Activated effector memory CD4-positive, alpha-beta T cell treated with anti-CD3 and anti-CD28 coated beads, Interleukin-2, amount 50 U/mL, for 16 hours (primary cell): ENCODE results near the gene CYP2S1.
A peak's percentile ranks its signal among the peaks of the same experiment; 100 is the strongest.
"Not testable (repeated sequence)": the region's sequence is repeated elsewhere in the genome, so short reads cannot be mapped to it uniquely, and the experiment has no call there.

Experiments used
- DNase-seq: peaks from one replicate; pipeline ENCODE4 v3.0.0-alpha.2; 2020

Gene CYP2S1, protein sequence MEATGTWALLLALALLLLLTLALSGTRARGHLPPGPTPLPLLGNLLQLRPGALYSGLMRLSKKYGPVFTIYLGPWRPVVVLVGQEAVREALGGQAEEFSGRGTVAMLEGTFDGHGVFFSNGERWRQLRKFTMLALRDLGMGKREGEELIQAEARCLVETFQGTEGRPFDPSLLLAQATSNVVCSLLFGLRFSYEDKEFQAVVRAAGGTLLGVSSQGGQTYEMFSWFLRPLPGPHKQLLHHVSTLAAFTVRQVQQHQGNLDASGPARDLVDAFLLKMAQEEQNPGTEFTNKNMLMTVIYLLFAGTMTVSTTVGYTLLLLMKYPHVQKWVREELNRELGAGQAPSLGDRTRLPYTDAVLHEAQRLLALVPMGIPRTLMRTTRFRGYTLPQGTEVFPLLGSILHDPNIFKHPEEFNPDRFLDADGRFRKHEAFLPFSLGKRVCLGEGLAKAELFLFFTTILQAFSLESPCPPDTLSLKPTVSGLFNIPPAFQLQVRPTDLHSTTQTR

DNA sequence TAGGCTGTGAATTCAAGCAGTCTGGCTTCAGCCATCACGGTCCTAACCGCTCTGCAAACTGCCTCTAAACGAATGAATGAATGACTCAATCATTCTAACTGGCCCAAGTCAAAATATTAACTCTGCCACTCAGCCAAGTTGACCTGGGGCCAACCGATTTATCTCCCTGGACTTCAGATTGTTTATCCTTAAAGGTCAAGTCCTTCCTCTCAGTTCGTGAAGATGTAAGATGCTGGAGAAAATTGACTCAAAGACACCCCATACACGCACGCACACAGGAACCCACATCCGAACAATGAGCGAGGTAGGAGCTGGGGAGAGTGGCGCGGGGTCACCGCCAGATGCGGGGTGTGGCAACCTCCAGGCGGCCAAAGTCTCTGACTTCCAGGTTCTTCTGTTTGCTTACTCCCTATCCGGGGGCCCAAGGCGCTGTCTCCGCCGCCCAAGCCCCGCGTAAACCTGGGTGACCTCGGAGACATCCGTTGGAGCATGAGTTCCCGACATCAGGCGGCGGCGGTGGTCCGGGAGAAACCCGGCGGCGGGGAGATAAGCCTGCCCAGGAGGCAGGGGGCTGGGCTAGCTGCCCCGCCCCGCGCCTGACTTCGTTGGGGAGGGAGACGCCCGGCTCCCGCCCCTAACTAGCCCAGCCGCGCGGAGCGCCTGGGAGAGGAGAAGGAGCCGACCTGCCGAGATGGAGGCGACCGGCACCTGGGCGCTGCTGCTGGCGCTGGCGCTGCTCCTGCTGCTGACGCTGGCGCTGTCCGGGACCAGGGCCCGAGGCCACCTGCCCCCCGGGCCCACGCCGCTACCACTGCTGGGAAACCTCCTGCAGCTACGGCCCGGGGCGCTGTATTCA, at the start of gene CYP2S1:
CYP2S1 (plus strand) TSS at position 646 of the 856 bp plus-strand sequence; CDS start at position 692, 46 bp downstream.
- no peak for DNase-seq

DNA sequence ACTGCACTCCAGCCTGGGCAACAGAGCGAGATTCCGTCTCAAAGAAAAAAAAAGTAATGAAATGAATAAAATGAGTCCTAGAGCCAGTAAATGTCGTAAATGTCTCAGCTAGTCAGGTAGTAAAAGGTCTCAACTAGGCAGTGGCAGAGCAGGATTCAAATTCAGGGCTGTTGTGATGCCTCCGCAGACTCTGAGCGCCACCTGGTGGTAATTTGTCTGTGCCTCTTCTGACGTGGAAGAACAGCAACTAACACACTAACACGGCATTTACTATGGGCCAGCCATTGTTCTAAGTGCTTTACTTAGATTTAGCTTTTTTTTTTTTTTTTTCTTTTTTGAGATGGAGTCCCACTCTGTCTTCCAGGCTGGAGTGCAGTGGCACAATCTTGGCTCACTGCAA, 48.6 kb upstream of the CYP2S1 start:
- DNase-seq = peak; percentile 94

DNA sequence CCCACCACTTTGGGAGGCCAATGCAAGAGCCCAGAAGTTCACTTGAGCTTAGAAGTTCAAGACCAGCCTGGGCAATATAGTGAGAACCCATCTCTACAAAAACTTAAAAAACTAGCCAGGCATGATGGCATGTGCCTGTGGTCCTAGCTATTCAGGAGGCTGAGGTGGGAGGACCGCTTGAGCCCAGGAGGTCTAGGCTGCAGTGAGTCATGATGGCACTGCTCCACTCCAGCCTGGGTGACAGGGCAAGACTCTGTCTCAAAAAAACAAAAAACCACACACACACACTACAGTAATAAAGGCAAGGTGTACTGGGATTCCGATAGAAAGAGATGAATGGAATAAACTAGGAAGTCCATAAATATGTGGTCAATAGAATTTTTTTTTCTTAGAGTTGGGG, 43.2 kb upstream of the CYP2S1 start:
- DNase-seq = no peak

DNA sequence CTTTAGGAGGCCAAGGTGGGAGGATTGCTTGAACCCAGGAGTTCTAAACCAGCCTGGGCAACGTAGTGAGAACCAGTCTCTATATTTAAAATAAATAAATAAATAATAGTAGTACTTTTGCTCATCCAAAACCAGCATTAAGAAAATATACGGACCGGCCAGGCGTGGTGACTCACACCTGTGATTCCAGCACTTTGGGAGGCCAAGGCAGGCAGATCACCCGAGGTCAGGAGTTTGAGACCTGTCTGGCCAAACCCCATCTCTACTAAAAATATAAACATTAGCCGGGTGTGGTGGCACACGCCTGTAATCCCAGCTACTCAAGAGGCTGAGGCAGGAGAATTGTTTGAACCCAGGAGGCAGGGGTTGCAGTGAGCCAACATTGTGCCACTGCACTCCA, 42.0 kb upstream of the CYP2S1 start:
- DNase-seq = not testable (repeated sequence)

DNA sequence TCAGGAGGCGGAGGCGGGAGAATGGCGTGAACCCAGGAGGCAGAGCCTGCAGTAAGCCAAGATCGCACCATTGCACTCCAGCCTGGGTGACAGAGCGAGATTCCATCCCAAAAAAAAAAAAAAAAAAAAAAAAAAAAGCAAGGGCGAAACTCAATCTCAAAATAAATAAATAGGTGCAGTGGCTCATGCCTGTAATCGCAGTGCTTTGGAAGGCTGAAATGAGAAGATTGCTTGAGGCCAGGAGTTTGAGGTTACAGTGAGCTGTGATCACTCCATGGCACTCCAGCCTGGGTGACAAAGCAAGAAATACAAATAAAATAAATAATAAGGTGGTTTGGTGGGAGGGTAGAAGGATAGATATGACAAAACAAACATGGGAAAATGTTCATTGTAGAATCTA, 39.0 kb upstream of the CYP2S1 start:
- no peak for DNase-seq

DNA sequence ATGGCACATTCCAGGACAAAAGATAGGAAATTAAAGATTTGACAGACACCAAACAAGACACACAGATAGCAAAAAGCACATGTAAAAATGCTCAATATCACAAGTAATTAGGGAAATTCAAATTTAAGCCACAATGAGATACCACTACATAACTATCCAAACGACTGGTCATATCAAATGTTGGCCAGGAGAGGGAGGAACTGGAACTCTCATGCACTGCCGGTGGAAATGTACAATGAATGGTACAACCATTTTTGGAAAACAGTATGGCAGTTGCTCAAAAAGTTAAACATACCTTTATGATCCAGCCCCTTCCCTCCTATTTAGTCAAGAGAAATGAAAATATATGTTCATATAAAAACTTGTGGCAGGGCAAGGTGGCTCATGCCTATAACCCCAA, 36.8 kb upstream of the CYP2S1 start:
- no peak for DNase-seq

DNA sequence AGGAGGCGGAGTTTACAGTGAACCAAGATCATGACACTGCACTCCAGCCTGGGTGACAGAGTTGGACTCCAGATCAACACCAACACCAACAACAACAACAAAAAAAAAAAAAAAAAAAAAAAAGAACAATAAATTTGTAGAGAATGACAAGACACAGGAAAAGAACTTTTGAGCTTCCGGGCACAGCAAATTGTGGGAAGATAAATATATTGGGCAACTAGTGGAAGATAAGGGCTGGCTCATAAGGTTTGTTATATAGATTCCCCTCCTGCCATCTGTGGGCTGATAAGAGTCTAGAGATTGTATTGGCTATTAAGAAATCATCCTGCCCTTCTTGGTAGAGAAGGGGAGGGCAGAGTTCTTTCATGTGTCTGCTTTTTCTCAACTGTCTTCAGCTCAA, 33.1 kb upstream of the CYP2S1 start:
- DNase-seq = no peak

DNA sequence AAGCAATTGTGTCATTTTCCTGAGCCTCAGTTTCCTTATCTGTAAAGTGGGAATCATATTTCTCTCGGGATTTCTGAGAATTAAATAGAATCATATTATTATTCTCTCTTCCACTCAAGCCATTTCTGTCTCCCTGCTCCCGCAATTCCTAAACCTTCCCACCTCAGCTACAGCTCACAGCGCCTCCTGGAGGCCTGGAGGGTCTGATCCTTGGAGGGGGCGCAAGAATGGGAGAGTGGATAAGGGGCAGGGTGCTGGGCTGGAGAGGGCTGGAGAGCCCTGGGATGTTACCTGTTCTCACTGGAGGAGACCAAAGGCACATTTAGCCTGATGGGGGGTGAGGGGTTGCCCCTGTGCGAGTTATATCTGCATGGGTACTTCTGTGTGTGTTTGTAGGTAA, 31.1 kb upstream of the CYP2S1 start:
- no peak for DNase-seq

DNA sequence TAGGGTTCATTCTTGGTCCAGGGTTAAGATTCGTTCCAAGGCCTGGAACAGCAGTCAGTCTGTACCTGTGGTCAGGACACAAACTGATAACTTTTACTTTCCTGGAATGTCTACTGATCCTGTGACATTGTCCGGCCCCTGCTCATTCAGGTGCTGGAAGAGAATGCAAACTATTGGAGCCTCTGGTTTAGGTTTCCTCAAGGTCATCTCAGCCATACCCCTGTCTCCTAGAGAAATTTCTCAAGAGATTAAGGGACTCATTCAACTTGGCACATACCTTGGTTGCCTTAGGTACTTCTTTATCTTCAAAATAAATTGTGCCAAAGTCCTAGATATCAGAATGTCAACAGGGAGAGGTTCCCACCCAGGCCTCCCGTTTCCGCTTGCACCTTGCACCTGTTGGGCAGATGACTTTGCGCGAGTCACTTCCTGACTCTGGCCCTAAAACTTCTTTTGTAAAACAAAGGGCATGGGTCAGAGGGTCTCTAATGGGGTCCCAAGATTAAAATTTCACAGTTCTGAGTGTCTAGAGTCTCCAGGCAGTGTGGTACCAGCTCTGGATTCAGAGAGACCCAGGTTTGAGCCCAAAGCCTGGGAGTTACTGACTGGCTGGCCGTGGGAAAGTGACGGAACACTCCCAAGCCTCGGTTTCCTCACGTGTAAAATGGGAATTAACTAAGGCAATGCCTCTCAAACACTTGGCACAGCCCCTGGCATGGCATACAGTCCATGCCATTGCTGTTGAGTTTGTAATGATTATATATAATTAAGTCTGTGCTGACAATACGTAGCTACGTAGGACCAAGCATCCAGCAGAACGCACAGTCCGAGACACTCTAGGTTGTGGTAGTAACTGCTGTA, 25.8 kb upstream of the CYP2S1 start:
- no peak for DNase-seq

DNA sequence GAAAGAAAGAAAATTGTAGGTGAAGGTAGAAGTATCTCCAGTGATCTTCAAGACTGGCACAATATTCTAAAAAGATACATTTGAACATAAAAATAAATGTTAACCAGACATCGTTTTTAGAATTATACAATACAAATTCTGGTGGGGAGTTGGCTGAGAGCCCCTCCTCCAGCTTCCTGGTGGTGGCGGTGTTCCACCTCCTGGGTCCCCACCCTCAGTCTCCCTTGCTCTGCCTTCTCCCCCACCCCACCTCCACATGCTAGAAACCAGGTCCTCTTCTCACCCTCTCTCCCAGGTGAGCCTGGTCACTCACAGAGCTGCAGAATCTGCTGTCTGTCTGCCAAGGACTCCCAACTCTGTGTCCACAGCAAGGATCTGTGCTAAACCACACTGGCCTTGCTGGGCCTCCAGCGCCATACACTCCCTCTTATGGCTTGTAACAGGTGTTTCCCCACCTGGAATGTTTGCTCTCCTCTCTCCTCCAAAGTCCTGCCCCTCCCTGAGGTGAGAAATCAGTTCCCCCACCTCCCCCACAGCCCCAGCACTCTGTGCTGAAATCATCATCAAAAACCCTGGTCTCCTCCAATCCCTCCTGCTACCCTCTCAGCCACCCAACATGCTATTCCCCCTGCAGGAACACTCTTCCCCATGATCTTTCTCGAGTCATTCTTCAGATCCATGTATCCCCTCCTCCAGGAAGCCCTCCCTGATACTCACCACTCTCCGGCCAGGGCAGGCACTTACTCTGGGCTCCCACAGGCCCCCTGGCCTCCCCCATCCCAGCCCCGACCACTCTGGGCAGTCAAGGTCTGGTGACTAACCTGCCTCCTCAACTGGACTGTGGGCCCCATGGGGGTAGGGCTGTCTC, 20.5 kb upstream of the CYP2S1 start:
- DNase-seq = no peak

DNA sequence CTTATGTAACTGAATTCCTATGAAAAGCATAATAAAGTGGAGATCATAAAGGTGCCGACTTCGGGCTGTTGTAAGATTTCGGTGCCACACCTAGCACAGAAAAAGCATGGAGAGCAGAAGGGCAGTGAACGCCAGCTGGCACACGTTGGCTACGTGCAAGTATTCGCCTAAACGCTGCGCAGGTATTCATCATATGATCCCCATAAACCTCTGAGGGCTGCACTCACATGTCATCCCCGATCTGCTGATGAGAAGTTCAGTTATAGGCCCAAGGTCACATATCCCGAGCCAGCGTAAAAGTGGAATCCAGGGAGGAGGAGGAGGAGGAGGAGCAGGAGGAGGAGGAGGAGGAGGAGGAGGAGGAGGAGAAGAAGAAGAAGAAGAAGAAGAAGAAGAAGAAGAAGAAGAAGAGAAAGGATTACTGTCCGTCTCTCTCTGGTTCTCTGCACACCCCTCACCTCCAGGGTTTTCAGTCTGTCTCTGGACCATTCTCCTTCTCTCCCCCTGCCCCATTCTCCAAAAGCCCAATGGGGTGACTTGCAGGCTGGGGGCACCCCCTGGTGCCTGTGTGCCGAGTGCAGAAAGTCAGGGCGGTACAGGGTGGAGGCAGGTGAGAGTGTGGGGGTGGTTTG, 18.6 kb upstream of the CYP2S1 start:
- no peak for DNase-seq

DNA sequence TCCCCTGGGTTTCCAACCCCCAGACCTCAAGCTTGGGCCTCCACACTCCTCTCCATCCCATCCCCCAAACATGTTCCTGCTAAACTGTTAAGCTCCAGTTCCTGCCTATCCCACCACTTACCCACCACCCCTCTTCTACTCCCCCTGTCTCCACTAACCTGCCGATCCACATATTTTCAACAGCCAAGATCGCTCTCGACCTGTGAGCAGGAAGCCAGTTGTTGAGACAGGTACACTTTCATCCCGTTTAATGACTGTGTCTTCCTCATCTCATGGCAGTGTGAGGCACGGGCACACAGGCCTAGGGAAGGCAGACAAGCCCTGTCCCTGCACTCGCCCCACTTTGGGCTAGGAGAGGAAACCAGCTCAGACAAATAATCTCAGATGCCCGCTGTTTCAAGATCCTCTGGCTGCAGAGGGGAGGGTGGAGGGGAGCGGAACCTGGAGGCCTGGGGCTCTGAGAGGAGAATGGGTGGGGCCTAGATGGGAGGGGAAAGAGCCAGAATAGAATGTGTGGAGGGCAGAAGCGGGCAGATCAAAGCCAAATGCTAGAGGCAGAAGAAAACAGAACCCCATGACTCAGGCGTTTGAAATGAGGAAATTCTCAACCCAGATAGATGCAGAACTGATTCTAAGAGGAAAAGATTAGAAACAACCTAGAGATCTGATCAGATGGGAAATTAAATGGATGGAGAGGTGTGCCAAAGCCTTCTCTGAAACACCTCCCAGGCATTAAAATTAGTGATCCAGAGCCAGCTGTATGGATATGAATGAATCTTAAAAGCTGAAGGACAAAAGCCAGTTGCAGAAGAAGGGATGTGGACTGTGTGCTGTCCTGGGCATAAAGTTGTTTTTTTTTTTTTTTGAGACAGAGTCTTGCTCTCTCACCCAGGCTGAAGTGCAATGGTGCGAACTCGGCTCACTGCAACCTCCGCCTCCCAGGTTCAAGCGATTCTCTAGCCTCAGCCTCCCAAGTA, 16.9 kb upstream of the CYP2S1 start:
- peak; percentile 66 for DNase-seq

DNA sequence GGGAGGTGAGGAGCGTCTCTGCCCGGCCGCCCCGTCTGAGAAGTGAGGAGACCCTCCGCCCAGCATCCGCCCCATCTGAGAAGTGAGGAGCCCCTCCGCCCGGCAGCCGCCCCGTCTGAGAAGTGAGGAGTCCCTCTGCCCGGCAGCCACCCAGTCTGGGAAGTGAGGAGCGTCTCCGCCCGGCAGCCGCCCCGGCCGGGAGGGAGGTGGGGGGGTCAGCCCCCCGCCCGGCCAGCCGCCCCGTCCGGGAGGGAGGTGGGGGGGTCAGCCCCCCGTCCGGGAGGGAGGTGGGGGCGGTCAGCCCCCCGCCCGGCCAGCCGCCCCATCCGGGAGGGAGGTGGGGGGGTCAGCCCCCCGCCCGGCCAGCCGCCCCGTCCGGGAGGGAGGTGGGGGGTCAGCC, 12.8 kb upstream of the CYP2S1 start:
- DNase-seq = not testable (repeated sequence)

DNA sequence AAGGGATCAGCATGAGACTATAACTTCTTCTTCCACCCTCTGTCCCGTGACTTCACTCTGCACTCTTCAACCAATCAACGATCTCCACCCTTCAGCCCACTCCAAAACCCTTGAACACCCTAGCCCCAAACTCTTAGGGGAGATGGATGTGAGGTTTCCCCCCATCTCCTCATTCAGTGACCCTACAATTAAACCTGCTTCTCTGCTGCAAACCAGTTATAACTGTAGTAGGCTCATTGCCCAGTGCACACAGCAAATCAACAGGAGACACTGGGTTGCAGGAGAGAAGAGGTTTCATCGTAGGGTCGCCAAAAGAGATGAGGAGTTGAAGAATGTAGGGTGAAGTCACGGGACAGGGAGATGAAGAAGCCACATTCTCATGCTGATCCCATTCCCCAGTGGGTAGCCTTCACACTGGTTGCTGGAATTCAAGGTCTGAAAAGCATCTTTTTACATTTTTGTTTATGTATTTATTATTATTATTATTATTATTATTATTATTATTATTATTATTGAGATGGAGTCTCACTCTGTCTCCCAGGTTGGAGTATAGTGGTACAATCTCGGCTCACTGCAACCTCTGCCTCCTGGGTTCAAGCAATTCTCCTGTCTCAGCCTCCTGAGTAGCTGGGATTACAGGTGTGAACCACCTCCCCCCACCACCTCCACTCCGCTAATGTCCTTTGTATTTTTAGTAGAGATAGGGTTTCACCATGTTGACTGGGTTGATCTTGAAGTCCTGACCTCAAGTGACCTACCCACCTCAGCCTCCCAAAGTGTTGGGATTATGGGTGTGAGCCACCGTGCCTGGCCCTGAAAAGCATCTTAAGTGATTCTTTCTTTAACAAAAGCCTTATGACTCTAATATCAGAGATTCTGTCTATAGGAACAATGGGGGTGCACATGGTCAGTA, 5.8 kb upstream of the CYP2S1 start:
- no peak for DNase-seq

DNA sequence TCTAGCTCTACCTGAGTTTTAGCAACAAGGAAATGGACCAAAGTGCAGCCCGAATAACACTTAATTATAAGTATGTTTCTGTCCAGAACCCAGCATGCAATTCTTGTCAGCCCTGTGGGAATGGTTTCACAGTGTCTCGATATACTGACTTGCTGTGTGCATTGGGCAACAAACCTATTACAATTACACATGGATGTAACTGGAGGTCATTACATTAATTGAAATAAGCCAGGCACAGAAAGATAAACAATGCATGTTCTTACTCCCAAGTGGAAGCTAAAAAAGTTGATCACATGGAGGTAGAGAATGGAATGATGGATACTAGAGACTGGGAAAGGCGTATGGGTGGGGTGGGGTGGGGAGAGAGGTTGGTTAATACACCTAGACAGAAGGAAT, 5.1 kb upstream of the CYP2S1 start:
- DNase-seq = no peak

DNA sequence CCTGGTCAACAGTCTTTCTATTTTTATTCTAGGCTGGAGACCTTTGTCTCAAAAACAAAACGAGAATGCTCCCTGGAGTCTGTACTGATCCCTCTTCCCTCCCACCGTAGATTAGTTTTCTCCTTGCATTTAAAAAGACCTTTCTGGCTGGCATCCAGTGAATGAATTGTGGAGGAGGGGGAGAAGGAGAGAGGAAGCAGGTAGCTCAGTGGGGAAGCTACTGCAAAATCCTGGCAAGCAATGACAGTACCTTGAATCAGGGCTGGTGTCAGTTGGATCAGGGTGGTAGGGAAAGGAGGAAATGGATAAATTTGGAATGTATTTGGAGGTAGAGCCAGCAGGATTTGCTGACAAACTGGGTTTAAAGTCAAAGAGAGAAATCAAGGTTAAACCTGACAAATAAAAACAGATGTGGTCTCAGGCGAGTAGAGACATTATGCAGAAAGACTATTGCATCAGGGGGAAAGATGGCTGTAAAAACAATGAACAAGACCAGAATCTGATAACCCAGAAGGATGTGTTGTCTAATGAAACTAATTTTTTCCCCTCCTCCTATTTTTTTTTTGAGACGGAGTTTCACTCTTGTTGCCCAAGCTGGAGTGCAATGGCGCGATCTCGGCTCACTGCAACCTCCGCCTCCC, 3.5 kb upstream of the CYP2S1 start:
- DNase-seq = no peak

DNA sequence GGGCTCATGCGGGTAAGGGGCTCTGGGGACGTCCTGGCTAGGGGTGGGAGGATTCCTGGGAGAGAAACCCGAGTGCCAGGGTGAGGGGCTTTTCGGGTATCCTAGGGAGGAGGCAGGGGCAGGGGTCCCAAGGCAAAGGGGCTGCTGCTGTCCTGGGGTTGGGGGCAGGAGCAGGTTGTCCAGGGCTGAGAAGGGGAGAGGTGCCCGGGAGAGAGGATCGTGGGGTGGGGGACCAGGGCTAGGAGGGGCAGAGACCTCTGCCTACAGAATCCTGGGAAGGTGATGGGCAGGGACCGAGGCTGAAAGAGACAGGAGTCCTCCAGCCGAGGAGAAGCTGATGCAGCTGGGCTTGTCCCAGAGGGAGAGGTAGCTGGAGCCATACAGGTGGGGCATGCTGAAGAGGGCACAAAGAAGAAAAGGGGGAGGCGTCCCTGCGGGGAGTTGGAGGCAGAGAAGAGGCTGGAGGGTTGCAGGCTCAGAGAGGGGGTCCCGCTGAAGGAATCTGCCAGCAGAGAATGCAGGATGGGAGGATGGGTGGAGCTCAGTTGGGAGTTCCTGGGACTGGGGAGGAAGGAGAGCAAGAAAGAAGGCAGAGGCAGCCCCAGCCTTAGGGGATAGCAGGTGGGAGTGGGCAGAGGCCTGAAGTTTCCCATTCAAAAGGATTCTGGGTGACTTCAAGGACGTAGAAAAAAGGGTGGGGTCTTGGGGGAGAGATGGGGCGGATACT, 574 bp downstream of the CYP2S1 start:
- no peak for DNase-seq

DNA sequence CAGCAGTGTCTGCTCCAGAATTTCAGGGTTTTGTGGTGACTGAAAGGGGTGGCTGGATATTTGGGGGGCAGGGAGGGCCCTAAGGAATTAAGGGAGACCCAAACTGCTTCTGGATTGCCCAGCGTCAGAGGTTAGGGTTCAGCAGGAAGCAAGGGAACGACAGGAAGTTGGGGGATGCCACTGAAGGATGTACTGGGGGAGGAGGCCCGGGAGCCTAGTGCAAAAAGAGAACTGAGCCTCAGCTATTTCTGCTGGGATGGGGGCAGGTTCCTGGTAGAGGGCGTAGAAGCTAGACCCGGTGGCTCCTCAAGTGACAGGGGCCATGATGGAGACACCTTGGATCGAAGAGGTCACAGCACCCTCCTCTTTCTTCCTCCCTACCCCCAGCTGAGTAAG, 1.1 kb downstream of the CYP2S1 start:
- DNase-seq = no peak
